Inflammatory macrophage (primary cell): ENCODE data around the gene TRIML1.
"Not testable (repeated sequence)": the region's sequence is repeated elsewhere in the genome, so short reads cannot be mapped to it uniquely, and the experiment has no call there.

ENCODE experiments used
- DNase-seq, 2 donors: peaks; one replicate each; pipeline ENCODE4 v3.0.0-alpha.2; 2020 to 2022

Gene TRIML1

DNA sequence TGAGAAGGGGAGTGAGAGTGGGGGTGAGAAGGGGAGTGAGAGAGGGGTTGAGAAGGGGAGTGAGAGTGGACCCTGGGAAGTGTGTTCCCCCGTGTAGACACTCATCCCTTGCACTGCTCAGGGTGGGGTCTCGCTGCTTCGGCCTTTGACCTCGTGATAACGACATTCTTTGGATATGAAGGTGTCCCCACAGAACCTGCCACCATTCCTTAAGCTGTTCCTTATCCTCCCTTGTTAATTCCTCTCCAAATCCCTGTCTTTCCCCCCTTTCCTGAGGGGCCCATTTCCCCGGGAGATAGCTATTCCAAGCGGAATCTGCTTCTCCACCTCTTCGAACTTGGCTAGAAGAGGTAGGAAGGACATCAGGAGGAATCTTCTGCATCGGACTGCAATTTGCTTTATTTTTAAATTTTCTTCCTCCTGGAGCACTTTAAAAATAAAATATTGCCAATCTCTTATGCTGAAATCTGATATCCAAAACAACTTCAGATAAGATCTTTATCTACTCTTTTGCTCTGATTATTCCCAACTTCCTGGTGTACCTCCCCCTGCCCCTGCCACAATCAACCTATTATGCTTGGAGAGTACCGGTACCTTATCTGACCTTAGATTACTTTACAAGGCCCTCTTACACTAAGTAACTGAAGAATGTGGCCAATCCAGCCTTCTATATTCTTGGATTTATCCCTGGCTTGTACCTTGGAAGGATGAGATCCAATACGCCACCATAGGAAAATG, 15.6 kb downstream of the TRIML1 start:
- no peak for DNase-seq

GRCh38 chr4:188158336-188158735, 19.1 kb downstream of the TRIML1 start:
- no peak for DNase-seq

DNA sequence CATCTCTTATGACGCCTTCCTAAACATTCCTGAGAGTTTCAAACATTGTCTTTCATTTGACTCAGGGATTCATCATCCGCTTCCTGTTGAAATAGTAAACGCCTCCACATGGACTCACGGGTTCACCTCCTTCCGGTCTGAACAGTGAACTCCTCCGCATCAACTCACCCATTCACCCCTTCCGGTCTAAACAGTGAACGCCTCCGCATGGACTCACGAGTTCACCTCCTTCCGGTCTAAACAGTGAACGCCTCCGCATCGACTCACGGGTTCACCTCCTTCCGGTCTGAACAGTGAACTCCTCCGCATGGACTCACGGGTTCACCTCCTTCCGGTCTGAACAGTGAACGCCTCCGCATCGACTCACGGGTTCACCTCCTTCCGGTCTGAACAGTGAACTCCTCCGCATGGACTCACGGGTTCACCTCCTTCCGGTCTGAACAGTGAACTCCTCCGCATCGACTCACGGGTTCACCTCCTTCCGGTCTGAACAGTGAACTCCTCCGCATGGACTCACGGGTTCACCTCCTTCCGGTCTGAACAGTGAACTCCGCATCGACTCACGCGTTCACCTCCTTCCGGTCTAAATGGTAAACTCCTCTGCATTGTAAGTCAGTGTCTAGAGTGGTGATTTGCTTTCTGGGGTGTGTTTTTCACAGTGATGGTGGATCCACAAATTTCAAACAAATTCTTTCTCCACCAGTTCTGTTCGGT, 20.4 kb downstream of the TRIML1 start:
- DNase-seq: not testable (repeated sequence)

DNA sequence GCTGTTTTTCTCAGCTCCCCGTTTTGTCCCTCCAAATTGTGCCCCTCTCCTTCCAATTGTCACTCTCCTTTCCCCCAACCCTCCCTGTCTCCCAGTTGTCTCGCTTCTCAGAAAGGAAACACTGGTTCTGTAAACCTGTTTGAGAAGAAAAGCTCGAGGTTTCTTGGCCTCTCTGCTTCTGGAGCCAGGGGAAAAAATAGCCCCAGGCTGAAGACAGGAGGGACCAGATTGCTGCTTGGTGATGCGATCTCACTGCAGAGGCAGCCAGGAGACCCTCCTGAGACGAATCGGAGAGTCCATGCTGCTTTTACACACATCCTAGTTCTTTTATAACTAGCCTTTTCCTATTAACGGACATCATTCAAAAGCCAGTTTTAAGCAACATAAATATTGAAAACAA, 21.2 kb downstream of the TRIML1 start:
- no peak for DNase-seq

GRCh38 chr4:188161167-188161566, 21.9 kb downstream of the TRIML1 start:
- DNase-seq: no peak

- no peak for DNase-seq
Observed at GRCh38 chr4:188162698-188163097, 23.5 kb downstream of the TRIML1 start.

GRCh38 chr4:188168726-188169373, 29.6 kb downstream of the TRIML1 start:
- DNase-seq: no peak

DNA sequence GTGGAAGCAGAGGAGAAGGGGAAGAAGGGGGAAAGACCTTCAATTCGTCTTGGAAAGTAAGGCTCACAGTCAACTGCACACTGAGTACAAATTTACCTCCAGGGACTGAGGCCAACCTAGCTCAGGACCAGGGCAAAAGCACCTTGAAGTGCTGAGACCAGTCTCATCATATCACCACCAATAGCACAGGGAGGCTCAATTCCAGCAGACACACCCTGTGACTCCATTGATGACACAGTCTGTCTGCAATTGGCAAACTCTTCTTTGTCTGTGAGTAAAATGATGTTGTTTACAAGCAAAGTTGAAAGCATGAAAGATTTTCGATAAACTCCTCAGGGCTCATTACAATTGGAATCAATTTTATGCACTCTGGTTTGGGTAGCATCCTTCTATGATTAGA, 32.3 kb downstream of the TRIML1 start:
- DNase-seq: no peak

DNA sequence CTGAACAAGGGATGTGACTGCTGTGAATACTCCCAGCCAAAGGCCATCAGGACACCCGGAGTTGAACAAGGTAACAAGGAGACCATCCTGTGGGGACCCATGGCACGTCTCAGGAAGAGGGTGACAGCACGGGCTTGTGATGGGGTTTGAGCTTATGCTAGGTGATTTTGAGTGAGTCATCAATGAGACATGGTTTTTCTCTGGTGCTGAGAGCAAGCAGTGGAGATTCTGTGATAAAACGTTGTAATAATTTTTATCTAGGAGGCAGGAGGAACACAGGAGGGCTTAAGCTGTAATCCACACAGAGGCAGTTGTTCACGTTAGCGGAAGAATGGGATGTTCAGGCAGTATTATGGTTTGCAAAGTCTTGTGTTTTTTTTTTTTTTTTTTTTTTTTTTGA, 36.0 kb downstream of the TRIML1 start:
- DNase-seq: no peak

DNA sequence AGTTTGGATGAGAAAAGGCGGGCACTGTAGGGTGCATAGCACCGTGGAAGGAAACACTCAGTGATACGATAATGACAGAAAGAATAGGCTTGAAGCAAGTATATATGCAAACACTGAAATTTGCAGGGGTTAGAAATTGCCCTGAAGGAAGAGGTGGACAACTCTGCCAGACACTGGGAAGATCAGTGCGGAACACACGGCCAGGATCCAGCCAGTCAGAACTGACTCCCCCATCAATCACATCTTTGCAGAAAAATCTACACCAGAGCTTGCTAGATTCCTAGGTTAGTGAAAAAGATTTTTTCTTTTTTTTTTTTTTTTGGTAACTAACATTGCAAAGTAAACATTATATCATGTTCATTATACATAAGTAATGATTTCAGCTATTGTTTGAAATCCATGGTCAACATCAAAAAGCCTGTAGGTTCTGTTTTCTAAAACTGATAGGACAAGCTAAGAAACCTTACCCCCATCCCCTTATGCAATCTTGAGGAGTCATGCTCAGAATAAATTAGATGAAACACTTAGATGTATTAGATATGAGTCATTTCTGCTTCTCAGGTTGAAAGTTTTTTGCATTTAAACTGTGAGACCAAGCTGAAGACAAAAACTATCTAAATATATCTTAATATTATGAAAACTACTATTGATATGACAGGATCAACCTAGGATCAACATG, 38.9 kb downstream of the TRIML1 start:
- no peak for DNase-seq

DNA sequence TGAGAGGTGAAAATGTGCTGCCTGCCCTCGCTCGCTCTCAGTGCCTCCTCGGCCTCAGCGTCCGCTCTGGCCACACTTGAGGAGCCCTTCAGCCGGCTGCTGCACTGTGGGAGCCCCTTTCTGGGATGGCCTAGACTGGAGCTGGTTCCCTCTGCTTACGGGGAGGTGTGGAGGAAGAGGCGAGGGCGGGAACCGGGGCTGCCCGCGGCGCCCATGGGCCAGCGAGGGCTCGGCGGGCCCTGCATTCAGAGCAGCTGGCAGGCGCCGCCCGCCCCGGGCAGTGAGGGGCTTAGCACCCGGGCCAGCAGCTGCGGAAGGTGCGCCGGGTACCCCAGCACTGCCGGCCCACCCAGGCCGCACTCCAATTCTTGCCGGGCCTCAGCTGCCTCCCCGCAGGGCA, 39.6 kb downstream of the TRIML1 start:
- no peak for DNase-seq

- DNase-seq: no peak
Observed at GRCh38 chr4:188187106-188187505, 47.9 kb downstream of the TRIML1 start.

DNA sequence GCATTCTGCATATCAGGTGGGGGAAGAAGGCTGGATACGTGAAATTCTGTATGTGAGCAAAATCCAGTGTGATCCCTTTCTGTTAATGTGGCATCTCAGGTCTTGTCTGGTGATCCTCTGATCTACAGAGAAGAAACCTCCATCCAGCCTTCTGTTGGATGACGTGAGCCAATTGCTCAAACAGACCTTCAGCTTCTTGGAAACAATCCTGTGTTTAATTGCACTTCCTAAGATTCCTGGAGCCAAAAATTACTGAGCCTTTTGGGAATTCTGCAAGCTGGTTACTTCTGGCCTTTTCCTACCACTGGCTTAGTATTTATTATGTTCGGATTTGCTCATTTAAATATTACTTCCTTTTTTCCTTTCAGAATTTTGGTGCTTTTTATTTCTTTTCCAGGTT, 51.2 kb downstream of the TRIML1 start:
- no peak for DNase-seq

- no peak for DNase-seq
Observed at GRCh38 chr4:188194421-188194820, 55.2 kb downstream of the TRIML1 start.

GRCh38 chr4:188195389-188195985, 56.2 kb downstream of the TRIML1 start:
- no peak for DNase-seq

DNA sequence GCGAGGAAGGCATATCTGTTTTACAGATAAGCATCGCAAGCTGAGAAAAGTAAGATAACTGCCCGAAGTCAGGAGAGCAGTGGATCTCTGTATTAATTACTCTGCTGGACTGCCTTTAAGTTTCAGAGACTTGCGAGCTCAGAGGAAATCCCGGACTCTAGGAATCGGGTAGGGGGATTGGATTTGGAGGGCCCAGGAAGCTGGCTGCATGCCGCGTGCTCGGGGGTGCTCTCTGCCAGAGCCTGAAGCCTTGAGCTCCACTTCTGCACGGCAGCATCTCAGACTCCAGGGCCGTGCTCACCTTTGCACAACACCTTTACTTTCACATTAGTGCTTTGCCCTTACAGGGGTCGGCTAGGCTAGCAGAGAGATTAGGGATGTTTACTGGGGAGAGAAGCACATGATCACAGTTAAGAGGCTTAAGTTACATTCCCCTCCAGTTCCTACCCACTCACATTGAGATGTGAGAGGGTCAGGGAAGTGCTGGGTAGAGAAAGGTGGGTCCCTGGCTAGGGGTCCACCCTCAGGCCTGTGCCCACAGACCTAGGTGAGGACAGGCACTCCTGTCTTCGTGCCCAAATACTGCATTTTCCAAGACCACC, 57.0 kb downstream of the TRIML1 start:
- no peak for DNase-seq
